K562 (cell line): ENCODE data around the gene PPM1G. TPM values are rescaled to one million over a fixed set of nuclear protein-coding genes. Genes with fewer than 3 reads are reported as not detected.
A peak's percentile ranks its signal among the peaks of the same experiment; 100 is the strongest.

Source experiments
- ATF2 ChIP-seq: sonication (generic); formaldehyde crosslinking; IDR thresholded peaks from 2 replicates; pipeline ENCODE4 v1.8.1; 2022; ENCODE audit warnings: missing genetic modification reagents
- CAMTA2 ChIP-seq: fragments of 250-450 bp; sonication (Bioruptor Pico); conservative IDR thresholded peaks from 2 replicates; pipeline ENCODE4 v1.5.1; 2022
- CEBPB ChIP-seq: fragments of 450-650 bp; IDR thresholded peaks from 2 replicates; pipeline ENCODE4 v1.6.1; 2016; ENCODE audit warnings: missing genetic modification characterization, missing compliant biosample characterization
- CREB3L1 ChIP-seq: fragments of 450-650 bp; IDR thresholded peaks from 2 replicates; pipeline ENCODE4 v1.6.1; 2014; ENCODE audit warnings: low read depth, mild to moderate bottlenecking, moderate library complexity, borderline replicate concordance
- ERF ChIP-seq: fragments of 450-650 bp; formaldehyde crosslinking; IDR thresholded peaks from 2 replicates; pipeline ENCODE4 v1.4.0; 2020; ENCODE audit warnings: mild to moderate bottlenecking, mixed read lengths
- FUS ChIP-seq: fragments of 200-400 bp; formaldehyde crosslinking; optimal IDR thresholded peaks from 2 replicates; pipeline ENCODE3; 2017; ENCODE audit warnings: low read depth, low read length
- GTF2F1 ChIP-seq: IDR thresholded peaks from 2 replicates; pipeline ENCODE4 v1.6.1; 2011; ENCODE audit warnings: low read depth, low read length, improper control_type of control experiment
- HDAC8 ChIP-seq: fragments of 450-650 bp; IDR thresholded peaks from 2 replicates; pipeline ENCODE4 v1.6.1; 2016; ENCODE audit warnings: mild to moderate bottlenecking, missing genetic modification characterization, moderate library complexity, missing compliant biosample characterization
- HIVEP1 ChIP-seq: fragments of 250-450 bp; sonication (Bioruptor Pico); IDR thresholded peaks from 2 replicates; pipeline ENCODE4 v1.4.0; 2020; ENCODE audit warnings: mild to moderate bottlenecking
- LEF1 ChIP-seq: fragments of 450-650 bp; IDR thresholded peaks from 2 replicates; pipeline ENCODE4 v1.6.1; 2016; ENCODE audit warnings: mild to moderate bottlenecking
- MECOM ChIP-seq: fragments of 250-450 bp; sonication (Bioruptor Pico); IDR thresholded peaks from 2 replicates; pipeline ENCODE4 v1.8.0; 2022; ENCODE audit warnings: inconsistent platforms
- OTX1 ChIP-seq: fragments of 450-650 bp; formaldehyde crosslinking; IDR thresholded peaks from 2 replicates; pipeline ENCODE4 v1.4.0; 2022; ENCODE audit warnings: mild to moderate bottlenecking
- PBX2 ChIP-seq, 2 experiments: IDR thresholded peaks in 1 of 2; conservative IDR thresholded peaks in 1 of 2; 2 replicates each; pipeline ENCODE4 v1.6.1; 2016; ENCODE audit warnings: low read depth in 2 of 2, mild to moderate bottlenecking in 1 of 2, missing compliant biosample characterization in 1 of 2, missing genetic modification characterization in 1 of 2, moderate library complexity in 1 of 2
- PML ChIP-seq: IDR thresholded peaks from 2 replicates; pipeline ENCODE4 v1.6.1; 2012; ENCODE audit warnings: low read length, inconsistent platforms
- PPARD ChIP-seq: fragments of 250-450 bp; sonication (Bioruptor Pico); IDR thresholded peaks from 2 replicates; pipeline ENCODE4 v1.8.0; 2022; ENCODE audit warnings: inconsistent platforms, mild to moderate bottlenecking, moderate library complexity
- RBFOX2 ChIP-seq: fragments of 200-400 bp; formaldehyde crosslinking; IDR thresholded peaks from 2 replicates; pipeline ENCODE4 v1.6.1; 2017; ENCODE audit warnings: low read depth, mild to moderate bottlenecking, low read length, moderate library complexity
- TAL1 ChIP-seq: fragments of 450-650 bp; IDR thresholded peaks from 2 replicates; pipeline ENCODE4 v1.6.1; 2016; ENCODE audit warnings: mild to moderate bottlenecking
- XRCC5 ChIP-seq: fragments of 200-400 bp; formaldehyde crosslinking; IDR thresholded peaks from 2 replicates; pipeline ENCODE4 v1.6.1; 2017; ENCODE audit warnings: low read depth, mild to moderate bottlenecking, low read length
- YY1 ChIP-seq, 3 experiments: IDR thresholded peaks; 2 replicates each; pipeline ENCODE4 v1.6.1; 2011; ENCODE audit warnings: low read length in 2 of 3, mild to moderate bottlenecking in 2 of 3, moderate library complexity in 2 of 3, borderline replicate concordance in 1 of 3, control low read depth in 1 of 3, low read depth in 1 of 3; ENCODE audit not compliant: insufficient read depth in 3 of 3, insufficient replicate concordance in 2 of 3, control insufficient read depth in 1 of 3, insufficient read length in 1 of 3; ENCODE audit errors: extremely low read depth in 1 of 3
- ZBTB12 ChIP-seq: fragments of 250-450 bp; sonication (Bioruptor Pico); IDR thresholded peaks from 2 replicates; pipeline ENCODE4 v1.4.0; 2020
- ZNF232 ChIP-seq: sonication (generic); formaldehyde crosslinking; IDR thresholded peaks from 2 replicates; pipeline ENCODE4 v1.8.0; 2022; ENCODE audit warnings: mild to moderate bottlenecking, missing genetic modification reagents
- ZNF324 ChIP-seq: fragments of 250-450 bp; sonication (Bioruptor Pico); IDR thresholded peaks from 2 replicates; pipeline ENCODE4 v1.4.0; 2020; ENCODE audit warnings: mild to moderate bottlenecking
- polyA plus RNA-seq, 8 experiments: library from polyadenylated mRNA; depleted of rRNA in 4 of 8; stranded (reverse) in 5 of 8; unstranded in 3 of 8; fragments of >200 nt; fragmentation: Nextera tagmentation in 2 of 8; fragmentation: Illumina TruSeq in 1 of 8; extraction: Ambion mirVana in 2 of 8; extraction: Trizol in 1 of 8; gene quantifications; 2 replicates each; pipeline versions ENCODE4 v1.2.1 to v1.2.3, GENCODE V29; 2011 to 2014; ENCODE audit warnings: inconsistent platforms in 1 of 8, missing spikeins in 1 of 8
- total RNA-seq, 7 experiments: library from RNA; depleted of rRNA in 6 of 7; stranded (reverse); fragments of >200 nt in 6 of 7; fragmentation: Illumina TruSeq in 2 of 7; extraction: Trizol in 2 of 7; gene quantifications; 2 replicates each; pipeline versions ENCODE4 v1.2.1 to v1.2.3, GENCODE V29; 2011 to 2021; ENCODE audit warnings: low replicate concordance in 1 of 7

Gene PPM1G
- total and polyA plus RNA-seq, 9 of the 15 experiments (the other 6 are each of a cell fraction or from before 2014, with no cell fraction given): 61.7 to 230 (median 153) TPM

DNA sequence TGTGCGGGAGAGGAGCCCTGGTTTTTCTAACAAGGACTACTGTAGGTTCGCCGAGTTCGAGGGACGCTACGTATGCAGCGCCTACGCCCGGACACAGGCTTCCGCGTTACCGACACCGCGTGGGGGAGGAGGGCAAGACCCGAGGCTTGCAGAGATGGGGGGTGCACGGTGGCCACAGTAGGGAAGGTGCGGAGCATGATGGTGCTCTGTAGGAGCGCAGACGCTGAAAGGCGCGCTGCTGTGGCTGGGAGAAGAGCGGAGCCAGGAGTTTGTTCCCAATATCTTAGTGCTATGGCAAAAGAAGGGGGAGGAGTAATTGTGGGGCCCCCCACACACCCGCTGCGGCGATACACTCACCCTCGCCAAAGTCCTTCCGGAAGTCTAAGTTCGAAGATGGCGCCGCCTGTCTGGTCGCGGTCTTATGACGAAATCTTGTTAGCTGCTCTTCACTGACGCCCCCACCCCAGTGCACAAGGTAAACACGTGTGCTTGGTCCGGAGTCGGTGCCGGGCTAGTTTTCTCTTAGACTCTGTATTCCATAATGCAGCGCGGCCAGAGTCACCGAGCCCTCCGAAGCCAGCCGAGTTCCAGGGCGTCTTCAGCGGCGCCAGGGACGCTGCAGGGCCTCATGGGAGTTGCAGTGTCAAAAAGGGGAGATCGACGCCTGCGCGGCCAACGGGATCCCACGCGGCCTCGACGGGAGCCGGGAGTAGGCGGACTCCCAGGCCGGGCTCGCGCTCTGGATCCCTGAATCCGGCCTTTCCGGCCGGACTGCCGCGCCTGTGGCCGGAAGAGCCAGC is 52.8 kb downstream of the PPM1G start, which contains the start of gene GTF3C2 (continued):
- no peak for TF ChIP-seq PBX2 (CRISPR knock-in tag; IDR thresholded peaks at IDR 0.05; ENCODE audit: low read depth)
- no peak for TF ChIP-seq PBX2 (tag; conservative IDR thresholded peaks at IDR 0.05; ENCODE audit: low read depth)
- no peak for TF ChIP-seq ZNF232 (CRISPR knock-in tag)
- TF ChIP-seq MECOM (CRISPR knock-in tag): no peak
- no peak for TF ChIP-seq ERF
- TF ChIP-seq LEF1: peak; percentile 62
- TF ChIP-seq XRCC5: no peak
- peak; percentile 79 to 96 (median 94) for TF ChIP-seq YY1 (IDR thresholded peaks at IDR 0.05; ENCODE audit: borderline replicate concordance in 1 of 3, control insufficient read depth in 1 of 3, extremely low read depth in 1 of 3, insufficient read depth in 3 of 3, insufficient read length in 1 of 3, insufficient replicate concordance in 2 of 3, low read depth in 1 of 3, low read length in 2 of 3)
- peak; percentile 96 for TF ChIP-seq ZBTB12 (CRISPR knock-in tag)
- TF ChIP-seq HDAC8 (tag): 0 out of 2 replicates have a peak, but pooled peaks have one; percentile 34
- peak; percentile 91 for TF ChIP-seq RBFOX2
- TF ChIP-seq FUS: no peak
- TF ChIP-seq OTX1 (CRISPR knock-in tag): no peak
- peak; percentile 28; the same call in 1 of the 2 replicates for TF ChIP-seq PML
- TF ChIP-seq TAL1: no peak
- peak; percentile 14; the same call in 1 of the 2 replicates for TF ChIP-seq HIVEP1 (CRISPR knock-in tag)
- TF ChIP-seq ZNF324 (CRISPR knock-in tag): no peak
- TF ChIP-seq CEBPB (tag): peak; percentile 86
- TF ChIP-seq CREB3L1: peak; percentile 88
- no peak for TF ChIP-seq ATF2 (CRISPR knock-in tag)
- no peak for TF ChIP-seq PPARD (CRISPR knock-in tag)
- no peak for TF ChIP-seq CAMTA2
- TF ChIP-seq GTF2F1: peak; percentile 47; the same call in 1 of the 2 replicates
